ENCODE data around the gene ZMAT3.

- TF ChIP-seq POLR2A (IDR thresholded peaks at IDR 0.05; ENCODE audit: low read depth, low read length) (no peak), POLR2AphosphoS5 (IDR thresholded peaks at IDR 0.05; ENCODE audit: low read depth, low read length) (no peak), SPI1 (IDR thresholded peaks at IDR 0.05; ENCODE audit: low read depth, low read length) (no peak), TAF1 (IDR thresholded peaks at IDR 0.05; ENCODE audit: low read depth, low read length) (no peak), POU2F2 (IDR thresholded peaks at IDR 0.05; ENCODE audit: low read depth, low read length) (no peak), PAX5 (IDR thresholded peaks at IDR 0.05; ENCODE audit: insufficient read depth, low read length, severe bottlenecking) (no peak)
These were observed 16.7 kb upstream of the ZMAT3 start for GRCh38 chr3:179088306-179088705.

Data from GM12891 (cell line).